ENCODE results near the gene SMAD1.

SMAD1 gene

GRCh38 chr4:145487631-145488030, 6.0 kb downstream of the SMAD1 start (continued):
- TF ChIP-seq, protein P1, sequence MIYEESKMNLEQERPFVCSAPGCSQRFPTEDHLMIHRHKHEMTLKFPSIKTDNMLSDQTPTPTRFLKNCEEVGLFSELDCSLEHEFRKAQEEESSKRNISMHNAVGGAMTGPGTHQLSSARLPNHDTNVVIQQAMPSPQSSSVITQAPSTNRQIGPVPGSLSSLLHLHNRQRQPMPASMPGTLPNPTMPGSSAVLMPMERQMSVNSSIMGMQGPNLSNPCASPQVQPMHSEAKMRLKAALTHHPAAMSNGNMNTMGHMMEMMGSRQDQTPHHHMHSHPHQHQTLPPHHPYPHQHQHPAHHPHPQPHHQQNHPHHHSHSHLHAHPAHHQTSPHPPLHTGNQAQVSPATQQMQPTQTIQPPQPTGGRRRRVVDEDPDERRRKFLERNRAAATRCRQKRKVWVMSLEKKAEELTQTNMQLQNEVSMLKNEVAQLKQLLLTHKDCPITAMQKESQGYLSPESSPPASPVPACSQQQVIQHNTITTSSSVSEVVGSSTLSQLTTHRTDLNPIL (CRISPR knock-in tag; IDR thresholded peaks at IDR 0.05; ENCODE audit: low read depth), result no peak
- TF ChIP-seq ZNF565 (CRISPR knock-in tag; conservative IDR thresholded peaks at IDR 0.05; ENCODE audit: low read depth) (no peak), ISL1 (CRISPR knock-in tag; IDR thresholded peaks at IDR 0.05) (no peak), OSR1 (CRISPR knock-in tag; IDR thresholded peaks at IDR 0.05) (no peak), TSHZ2 (CRISPR knock-in tag; IDR thresholded peaks at IDR 0.05) (no peak), ZNF70 (CRISPR knock-in tag; IDR thresholded peaks at IDR 0.05) (no peak)

GRCh38 chr4:145488310-145488709, 6.7 kb downstream of the SMAD1 start:
- TF ChIP-seq OSR1 (CRISPR knock-in tag; IDR thresholded peaks at IDR 0.05) (no peak), ARNTL (CRISPR knock-in tag; IDR thresholded peaks at IDR 0.05; ENCODE audit: borderline replicate concordance, low read depth) (no peak), PATZ1 (CRISPR knock-in tag; IDR thresholded peaks at IDR 0.05; ENCODE audit: borderline replicate concordance) (no peak)

DNA sequence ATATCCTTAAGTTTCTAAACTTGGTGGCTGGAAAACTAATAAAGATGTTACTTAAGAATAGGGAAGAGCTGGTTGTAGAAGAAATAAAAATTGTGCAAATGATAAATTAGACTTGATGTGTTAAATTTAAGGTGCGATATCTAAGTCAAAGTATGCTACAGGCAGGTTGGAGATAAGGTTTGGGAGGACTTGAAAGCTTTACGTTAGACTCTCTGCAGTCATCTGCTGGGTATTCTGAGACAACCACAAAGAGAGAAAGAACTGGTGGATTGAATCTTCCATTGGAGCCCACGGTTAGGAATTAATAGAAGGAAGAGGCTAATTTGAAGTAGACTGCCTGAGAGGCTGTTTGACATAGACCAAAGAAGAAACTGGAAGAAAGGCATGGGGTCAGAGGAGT, 7.9 kb downstream of the SMAD1 start:
- ATAC-seq, result no peak
- TF ChIP-seq BACH2 (CRISPR knock-in tag; IDR thresholded peaks at IDR 0.05; ENCODE audit: borderline replicate concordance), result no peak
- no peak for TF ChIP-seq ARNTL (CRISPR knock-in tag; IDR thresholded peaks at IDR 0.05; ENCODE audit: borderline replicate concordance, low read depth)
- no peak for TF ChIP-seq ZNF8 (CRISPR knock-in tag; IDR thresholded peaks at IDR 0.05)
- TF ChIP-seq ZFP30 (CRISPR knock-in tag; IDR thresholded peaks at IDR 0.05), result no peak
- TF ChIP-seq, protein P2, sequence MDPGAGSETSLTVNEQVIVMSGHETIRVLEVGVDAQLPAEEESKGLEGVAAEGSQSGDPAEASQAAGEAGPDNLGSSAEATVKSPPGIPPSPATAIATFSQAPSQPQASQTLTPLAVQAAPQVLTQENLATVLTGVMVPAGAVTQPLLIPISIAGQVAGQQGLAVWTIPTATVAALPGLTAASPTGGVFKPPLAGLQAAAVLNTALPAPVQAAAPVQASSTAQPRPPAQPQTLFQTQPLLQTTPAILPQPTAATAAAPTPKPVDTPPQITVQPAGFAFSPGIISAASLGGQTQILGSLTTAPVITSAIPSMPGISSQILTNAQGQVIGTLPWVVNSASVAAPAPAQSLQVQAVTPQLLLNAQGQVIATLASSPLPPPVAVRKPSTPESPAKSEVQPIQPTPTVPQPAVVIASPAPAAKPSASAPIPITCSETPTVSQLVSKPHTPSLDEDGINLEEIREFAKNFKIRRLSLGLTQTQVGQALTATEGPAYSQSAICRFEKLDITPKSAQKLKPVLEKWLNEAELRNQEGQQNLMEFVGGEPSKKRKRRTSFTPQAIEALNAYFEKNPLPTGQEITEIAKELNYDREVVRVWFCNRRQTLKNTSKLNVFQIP (CRISPR knock-in tag; IDR thresholded peaks at IDR 0.05; ENCODE audit: borderline replicate concordance, low read depth), result no peak
- no peak for TF ChIP-seq CSDC2 (CRISPR knock-in tag; IDR thresholded peaks at IDR 0.05)
- no peak for TF ChIP-seq SNAI2 (CRISPR knock-in tag; IDR thresholded peaks at IDR 0.05)
- TF ChIP-seq ZNF70 (CRISPR knock-in tag; IDR thresholded peaks at IDR 0.05), result no peak
- no peak for TF ChIP-seq TSHZ2 (CRISPR knock-in tag; IDR thresholded peaks at IDR 0.05)
- no peak for TF ChIP-seq ISL1 (CRISPR knock-in tag; IDR thresholded peaks at IDR 0.05)
- no peak for TF ChIP-seq ZFP3 (CRISPR knock-in tag; IDR thresholded peaks at IDR 0.05)
- TF ChIP-seq, protein P3, sequence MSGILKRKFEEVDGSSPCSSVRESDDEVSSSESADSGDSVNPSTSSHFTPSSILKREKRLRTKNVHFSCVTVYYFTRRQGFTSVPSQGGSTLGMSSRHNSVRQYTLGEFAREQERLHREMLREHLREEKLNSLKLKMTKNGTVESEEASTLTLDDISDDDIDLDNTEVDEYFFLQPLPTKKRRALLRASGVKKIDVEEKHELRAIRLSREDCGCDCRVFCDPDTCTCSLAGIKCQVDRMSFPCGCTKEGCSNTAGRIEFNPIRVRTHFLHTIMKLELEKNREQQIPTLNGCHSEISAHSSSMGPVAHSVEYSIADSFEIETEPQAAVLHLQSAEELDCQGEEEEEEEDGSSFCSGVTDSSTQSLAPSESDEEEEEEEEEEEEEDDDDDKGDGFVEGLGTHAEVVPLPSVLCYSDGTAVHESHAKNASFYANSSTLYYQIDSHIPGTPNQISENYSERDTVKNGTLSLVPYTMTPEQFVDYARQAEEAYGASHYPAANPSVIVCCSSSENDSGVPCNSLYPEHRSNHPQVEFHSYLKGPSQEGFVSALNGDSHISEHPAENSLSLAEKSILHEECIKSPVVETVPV (CRISPR knock-in tag; IDR thresholded peaks at IDR 0.05), result no peak
- no peak for TF ChIP-seq PPARA (CRISPR knock-in tag; IDR thresholded peaks at IDR 0.05; ENCODE audit: borderline replicate concordance)
- TF ChIP-seq ZC3H10 (CRISPR knock-in tag; IDR thresholded peaks at IDR 0.05), result no peak
- TF ChIP-seq TOX (CRISPR knock-in tag; IDR thresholded peaks at IDR 0.05; ENCODE audit: borderline replicate concordance), result no peak
- no peak for TF ChIP-seq GLIS3 (CRISPR knock-in tag; IDR thresholded peaks at IDR 0.05)
- TF ChIP-seq ESRRG (CRISPR knock-in tag; IDR thresholded peaks at IDR 0.05), result no peak

More at GRCh38 chr4:145488310-145488709, 6.7 kb downstream of the SMAD1 start:
- no peak for ATAC-seq
